IMR-90 (cell line): ENCODE data around the gene TGFBR2. TPM values are rescaled to one million over a fixed set of nuclear protein-coding genes. Genes with fewer than 3 reads are reported as not detected.

Experiments used
- ATAC-seq: fragments of 200-7000 bp; cut with Tn5 transposase; 2 replicates; pipeline ENCODE4 v1.9.1; 2020; ENCODE audit warnings: low read depth, mild to moderate bottlenecking, moderate library complexity
- BruUV-seq: library from RNA; stranded (reverse); fragments of 400-500 nt; replicated peaks from 2 replicates; lab custom pipeline; 2021; lab: Mats Ljungman, UMichigan
- CTCF ChIA-PET: fragments of 300-600 bp; formaldehyde crosslinking; extraction: SDS; loops from one replicate; lab custom pipeline; 2021; ENCODE audit warnings: antibody characterized with exemption; lab: Yijun Ruan, JAX
- POLR2A ChIA-PET: fragments of 300-600 bp; sonication (Branson Sonifier 250); formaldehyde crosslinking; loops from one replicate; lab custom pipeline; 2022; ENCODE audit warnings: antibody characterized with exemption; ENCODE audit not compliant: unreplicated experiment; lab: Charles Lee
- DNase-seq: peaks from one replicate; pipeline ENCODE4 v3.0.0; 2013
- H2AFZ ChIP-seq: replicated peaks from 2 replicates; pipeline ENCODE3; 2013; ENCODE audit warnings: low read length, mild to moderate bottlenecking; ENCODE audit not compliant: poor library complexity
- H2AK5ac ChIP-seq: 2 replicates; pipeline ENCODE4 v1.6.1; 2013; ENCODE audit warnings: low read depth, low read length, inconsistent platforms
- H2AK9ac ChIP-seq: replicated peaks from 2 replicates; pipeline ENCODE3; 2013; ENCODE audit warnings: mild to moderate bottlenecking, low read depth, low read length, moderate library complexity; ENCODE audit not compliant: poor library complexity
- H2BK120ac ChIP-seq: 2 replicates; pipeline ENCODE4 v1.6.1; 2013; ENCODE audit warnings: low read depth, low read length, inconsistent platforms
- H2BK15ac ChIP-seq: 3 replicates; pipeline ENCODE4 v1.6.1; 2013; ENCODE audit warnings: low read depth, low read length, inconsistent platforms
- H2BK20ac ChIP-seq: 2 replicates; pipeline ENCODE4 v1.6.1; 2013; ENCODE audit warnings: low read depth, mild to moderate bottlenecking, inconsistent platforms, low read length, moderate library complexity
- H2BK5ac ChIP-seq: 2 replicates; pipeline ENCODE4 v1.6.1; 2013; ENCODE audit warnings: mild to moderate bottlenecking, low read depth, low read length, inconsistent platforms; ENCODE audit not compliant: poor library complexity, severe bottlenecking
- H3K14ac ChIP-seq: replicated peaks from 2 replicates; pipeline ENCODE4 v1.6.1; 2013; ENCODE audit warnings: low read depth, low read length, inconsistent platforms
- H3K18ac ChIP-seq: 2 replicates; pipeline ENCODE4 v1.6.1; 2013; ENCODE audit warnings: low read depth, low read length, control low read depth
- H3K23ac ChIP-seq: 2 replicates; pipeline ENCODE4 v1.6.1; 2013; ENCODE audit warnings: low read depth, low read length, inconsistent platforms
- H3K27ac ChIP-seq: 2 replicates; pipeline ENCODE4 v1.5.1; 2013; ENCODE audit warnings: mild to moderate bottlenecking, control low read depth, low read length; ENCODE audit not compliant: insufficient read depth
- H3K27me3 ChIP-seq: 2 replicates; pipeline ENCODE4 v1.6.1; 2013; ENCODE audit warnings: low read length; ENCODE audit not compliant: control insufficient read depth, insufficient read depth
- H3K36me3 ChIP-seq: 2 replicates; pipeline ENCODE4 v1.6.1; 2013; ENCODE audit warnings: low read length, mixed read lengths; ENCODE audit not compliant: control insufficient read depth, insufficient read depth
- H3K4ac ChIP-seq: 2 replicates; pipeline ENCODE4 v1.6.1; 2013; ENCODE audit warnings: low read depth, low read length, inconsistent platforms
- H3K4me1 ChIP-seq: 2 replicates; pipeline ENCODE4 v1.6.1; 2013; ENCODE audit warnings: low read length, mixed read lengths; ENCODE audit not compliant: control insufficient read depth, insufficient read depth
- H3K4me2 ChIP-seq: 2 replicates; pipeline ENCODE4 v1.6.1; 2013; ENCODE audit warnings: low read depth, mild to moderate bottlenecking, control low read depth, low read length, moderate library complexity
- H3K4me3 ChIP-seq: 2 replicates; pipeline ENCODE4 v1.5.1; 2013; ENCODE audit warnings: low read depth, mild to moderate bottlenecking, control low read depth, low read length, moderate library complexity; ENCODE audit not compliant: insufficient read depth
- H3K56ac ChIP-seq: 2 replicates; pipeline ENCODE4 v1.6.1; 2013; ENCODE audit warnings: low read length, inconsistent platforms; ENCODE audit not compliant: insufficient read depth; ENCODE audit errors: extremely low read depth
- H3K79me1 ChIP-seq, 2 experiments: 2 replicates each; pipeline ENCODE4 v1.6.1; 2013; ENCODE audit warnings: low read length in 2 of 2, inconsistent platforms in 1 of 2, low read depth in 1 of 2
- H3K9ac ChIP-seq: 2 replicates; pipeline ENCODE4 v1.6.1; 2013; ENCODE audit warnings: low read depth, low read length, control low read depth
- H3K9me1 ChIP-seq: 2 replicates; pipeline ENCODE4 v1.6.1; 2013; ENCODE audit warnings: low read length, inconsistent platforms; ENCODE audit not compliant: insufficient read depth
- H3K9me3 ChIP-seq: 2 replicates; pipeline ENCODE4 v1.6.1; 2013; ENCODE audit warnings: low read length; ENCODE audit not compliant: control insufficient read depth, insufficient read depth
- H4K20me1 ChIP-seq: 2 replicates; pipeline ENCODE4 v1.6.1; 2013; ENCODE audit warnings: low read length, inconsistent platforms; ENCODE audit not compliant: insufficient read depth
- H4K5ac ChIP-seq: 2 replicates; pipeline ENCODE4 v1.6.1; 2013; ENCODE audit warnings: mild to moderate bottlenecking, low read depth, low read length, control low read depth
- H4K8ac ChIP-seq, 2 experiments: 2 replicates each; pipeline ENCODE4 v1.6.1; 2013; ENCODE audit warnings: low read depth in 2 of 2, low read length in 2 of 2, control low read depth in 1 of 2, inconsistent platforms in 1 of 2
- H4K91ac ChIP-seq: 2 replicates; pipeline ENCODE4 v1.6.1; 2013; ENCODE audit warnings: low read depth, low read length, inconsistent platforms; ENCODE audit not compliant: insufficient read depth
- BHLHE40 ChIP-seq: fragments of 150-350 bp; IDR thresholded peaks from 2 replicates; pipeline ENCODE4 v1.6.1; 2016; ENCODE audit warnings: mild to moderate bottlenecking, low read depth, low read length
- CEBPB ChIP-seq: IDR thresholded peaks from 2 replicates; pipeline ENCODE4 v1.6.1; 2012; ENCODE audit warnings: low read depth, low read length, improper control_type of control experiment
- MAFK ChIP-seq: IDR thresholded peaks from 2 replicates; pipeline ENCODE4 v1.6.1; 2012; ENCODE audit warnings: low read depth, low read length, improper control_type of control experiment
- MAZ ChIP-seq: IDR thresholded peaks from 2 replicates; pipeline ENCODE4 v1.6.1; 2012; ENCODE audit warnings: low read depth, mild to moderate bottlenecking, low read length, improper control_type of control experiment, moderate library complexity, borderline replicate concordance
- MXI1 ChIP-seq: IDR thresholded peaks from 2 replicates; pipeline ENCODE4 v1.6.1; 2012; ENCODE audit warnings: low read depth, mild to moderate bottlenecking, low read length, moderate library complexity, borderline replicate concordance
- NFE2L2 ChIP-seq: fragments of 150-350 bp; IDR thresholded peaks from 2 replicates; pipeline ENCODE4 v1.6.1; 2016; ENCODE audit warnings: low read depth, mild to moderate bottlenecking, low read length
- RAD21 ChIP-seq: IDR thresholded peaks from 2 replicates; pipeline ENCODE4 v1.6.1; 2012; ENCODE audit warnings: low read length, improper control_type of control experiment
- RCOR1 ChIP-seq: IDR thresholded peaks from 2 replicates; pipeline ENCODE4 v1.6.1; 2012; ENCODE audit warnings: mild to moderate bottlenecking, low read length, improper control_type of control experiment; ENCODE audit not compliant: insufficient replicate concordance
- RFX5 ChIP-seq: IDR thresholded peaks from 2 replicates; pipeline ENCODE4 v1.8.0; 2012; ENCODE audit warnings: low read depth, mild to moderate bottlenecking, low read length, moderate library complexity
- SMC3 ChIP-seq: fragments of 150-350 bp; IDR thresholded peaks from 2 replicates; pipeline ENCODE4 v1.6.1; 2016; ENCODE audit warnings: low read depth, mild to moderate bottlenecking, antibody characterized with exemption, low read length, moderate library complexity
- WGBS, 2 experiments: methylation state at CpG; one replicate each; pipeline versions ENCODE4 v1.1.5 to v1.1.7; 2013; ENCODE audit warnings: missing lambda C conversion rate in 2 of 2; ENCODE audit not compliant: insufficient read length in 1 of 2; ENCODE audit errors: extremely low coverage in 2 of 2; 5-methylcytosine and 5-hydroxymethylcytosine counted together
- dilution Hi-C: fragments of 300-500 bp; cut with HindIII; formaldehyde crosslinking; loops from one replicate; pipeline ENCODE4 v1.14.3; 2018; ENCODE audit warnings: low sequenced_read_pairs; ENCODE audit not compliant: unreplicated experiment
- in situ Hi-C: fragments of 300-500 bp; cut with MboI; formaldehyde crosslinking; loops from 3 replicates; pipeline ENCODE4 v1.14.3; 2019; ENCODE audit warnings: low sequenced_read_pairs, inconsistent platforms, mixed read lengths
- intact Hi-C: fragments of 100-400 bp; cut with micrococcal nuclease; formaldehyde crosslinking; loops from 2 replicates; pipeline ENCODE4 v1.10.0; 2022
- polyA plus RNA-seq, 3 experiments: library from polyadenylated mRNA; depleted of rRNA; stranded (reverse); fragments of >200 nt; gene quantifications; 2 replicates each; pipeline ENCODE4 v1.2.3, GENCODE V29; 2012; ENCODE audit warnings: low replicate concordance in 1 of 3
- total RNA-seq: library from RNA; depleted of rRNA; stranded (reverse); fragments of >200 nt; gene quantifications from 2 replicates; pipeline ENCODE4 v1.2.3, GENCODE V29; 2012
- TF ChIP-seq, protein P1 (sequence below): fragments of 150-350 bp; IDR thresholded peaks from 2 replicates; pipeline ENCODE4 v1.6.1; 2016; ENCODE audit warnings: low read depth, mild to moderate bottlenecking, low read length, moderate library complexity, borderline replicate concordance
- TF ChIP-seq, protein P2 (sequence below): conservative IDR thresholded peaks from 2 replicates; pipeline ENCODE4 v1.5.1; 2012; ENCODE audit warnings: mild to moderate bottlenecking, low read depth, low read length, improper control_type of control experiment
- TF ChIP-seq, protein P3 (sequence below): fragments of 150-350 bp; IDR thresholded peaks from 2 replicates; pipeline ENCODE4 v1.6.1; 2017; ENCODE audit warnings: mild to moderate bottlenecking, antibody characterized with exemption, low read length, low read depth

TGFBR2 gene
- total and polyA plus RNA-seq, 2 of the 4 experiments (the other 2 are of a cell fraction) = 63.7 to 87.5 TPM

DNA sequence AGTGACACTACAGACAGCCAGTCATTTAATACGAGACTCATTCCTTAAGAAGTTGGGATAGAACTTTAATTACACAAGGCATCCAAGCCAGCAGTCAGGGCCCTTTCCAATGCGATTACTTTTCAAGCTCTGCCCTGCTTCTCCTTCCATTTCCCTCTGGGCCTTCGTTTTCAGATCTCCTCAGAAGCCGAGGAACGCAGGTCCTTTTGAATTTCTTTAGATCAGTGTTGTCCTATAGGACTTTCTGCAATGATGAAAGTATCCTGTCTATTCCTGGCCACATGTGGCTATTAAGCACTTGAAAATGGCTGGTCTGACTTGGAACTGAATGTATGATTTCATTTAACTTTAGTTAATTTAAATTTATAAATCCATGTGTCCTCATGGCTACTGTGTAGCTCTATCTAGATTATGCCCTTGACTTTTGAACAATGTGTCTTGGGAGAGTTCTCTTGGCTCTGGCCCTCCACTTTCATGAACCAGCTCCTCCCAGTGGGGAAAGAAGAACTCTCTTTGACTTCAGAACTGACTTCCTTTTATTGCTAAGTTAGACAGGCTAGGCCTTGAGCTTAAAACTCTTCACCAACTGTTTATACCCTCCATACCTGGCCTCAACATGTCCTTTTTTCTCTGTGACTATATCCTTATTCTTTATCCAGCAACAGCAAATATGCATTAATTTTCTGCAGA, 22.6 kb downstream of the TGFBR2 start:
- in situ Hi-C loops = no loop called here
- H3K56ac ChIP-seq = no peak overlapping the region
- peak overlapping the region; percentile 81; the same call in 1 of the 2 replicates for H2AK5ac ChIP-seq
- peaks cover 21% of the 10 kb centered on the region; the same call in 1 of the 2 replicates for H4K20me1 ChIP-seq
- H2BK20ac ChIP-seq = no peak overlapping the region
- no peak overlapping the region for H3K9ac ChIP-seq
- no peak overlapping the region for H2BK120ac ChIP-seq
- intact Hi-C loops = no loop called here
- DNase-seq (no peak), ATAC-seq (no peak)
- no peak overlapping the region for H2AFZ ChIP-seq
- peak overlapping the region; percentile 4; the same call in 1 of the 2 replicates for H3K18ac ChIP-seq
- dilution Hi-C loops = no loop called here
- ChIA-PET POLR2A (interaction anchor here (0.5 kb wide), 1 partner anchor 625 kb away, joined by 9 read pairs; no protein-coding TSS in a partner anchor), CTCF (interaction anchor here (0.6 to 1.3 kb wide), 2 partner anchors 13 to 34 kb away, joined by 3 read pairs; no protein-coding TSS in a partner anchor)
- H2BK15ac ChIP-seq = no peak overlapping the region
- TF ChIP-seq MAZ = no peak
- TF ChIP-seq NFE2L2 = no peak
- no peak for TF ChIP-seq RCOR1
- TF ChIP-seq SMC3 = no peak
- TF ChIP-seq, protein P1, sequence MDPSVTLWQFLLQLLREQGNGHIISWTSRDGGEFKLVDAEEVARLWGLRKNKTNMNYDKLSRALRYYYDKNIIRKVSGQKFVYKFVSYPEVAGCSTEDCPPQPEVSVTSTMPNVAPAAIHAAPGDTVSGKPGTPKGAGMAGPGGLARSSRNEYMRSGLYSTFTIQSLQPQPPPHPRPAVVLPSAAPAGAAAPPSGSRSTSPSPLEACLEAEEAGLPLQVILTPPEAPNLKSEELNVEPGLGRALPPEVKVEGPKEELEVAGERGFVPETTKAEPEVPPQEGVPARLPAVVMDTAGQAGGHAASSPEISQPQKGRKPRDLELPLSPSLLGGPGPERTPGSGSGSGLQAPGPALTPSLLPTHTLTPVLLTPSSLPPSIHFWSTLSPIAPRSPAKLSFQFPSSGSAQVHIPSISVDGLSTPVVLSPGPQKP = no peak
- TF ChIP-seq, protein P2, sequence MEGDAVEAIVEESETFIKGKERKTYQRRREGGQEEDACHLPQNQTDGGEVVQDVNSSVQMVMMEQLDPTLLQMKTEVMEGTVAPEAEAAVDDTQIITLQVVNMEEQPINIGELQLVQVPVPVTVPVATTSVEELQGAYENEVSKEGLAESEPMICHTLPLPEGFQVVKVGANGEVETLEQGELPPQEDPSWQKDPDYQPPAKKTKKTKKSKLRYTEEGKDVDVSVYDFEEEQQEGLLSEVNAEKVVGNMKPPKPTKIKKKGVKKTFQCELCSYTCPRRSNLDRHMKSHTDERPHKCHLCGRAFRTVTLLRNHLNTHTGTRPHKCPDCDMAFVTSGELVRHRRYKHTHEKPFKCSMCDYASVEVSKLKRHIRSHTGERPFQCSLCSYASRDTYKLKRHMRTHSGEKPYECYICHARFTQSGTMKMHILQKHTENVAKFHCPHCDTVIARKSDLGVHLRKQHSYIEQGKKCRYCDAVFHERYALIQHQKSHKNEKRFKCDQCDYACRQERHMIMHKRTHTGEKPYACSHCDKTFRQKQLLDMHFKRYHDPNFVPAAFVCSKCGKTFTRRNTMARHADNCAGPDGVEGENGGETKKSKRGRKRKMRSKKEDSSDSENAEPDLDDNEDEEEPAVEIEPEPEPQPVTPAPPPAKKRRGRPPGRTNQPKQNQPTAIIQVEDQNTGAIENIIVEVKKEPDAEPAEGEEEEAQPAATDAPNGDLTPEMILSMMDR = no peak
- no peak for TF ChIP-seq MAFK
- no peak for TF ChIP-seq MXI1
- no peak for TF ChIP-seq RAD21
- TF ChIP-seq, protein P3, sequence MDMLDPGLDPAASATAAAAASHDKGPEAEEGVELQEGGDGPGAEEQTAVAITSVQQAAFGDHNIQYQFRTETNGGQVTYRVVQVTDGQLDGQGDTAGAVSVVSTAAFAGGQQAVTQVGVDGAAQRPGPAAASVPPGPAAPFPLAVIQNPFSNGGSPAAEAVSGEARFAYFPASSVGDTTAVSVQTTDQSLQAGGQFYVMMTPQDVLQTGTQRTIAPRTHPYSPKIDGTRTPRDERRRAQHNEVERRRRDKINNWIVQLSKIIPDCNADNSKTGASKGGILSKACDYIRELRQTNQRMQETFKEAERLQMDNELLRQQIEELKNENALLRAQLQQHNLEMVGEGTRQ = no peak
- no peak for TF ChIP-seq CEBPB
- no peak for TF ChIP-seq BHLHE40
- no peak for TF ChIP-seq RFX5
- no peak overlapping the region for H4K91ac ChIP-seq
- H3K23ac ChIP-seq = no peak overlapping the region
- H3K4me2 ChIP-seq = no peak overlapping the region
- no peaks in the 10 kb centered on the region for H3K27me3 ChIP-seq
- peaks cover 21% of the 10 kb centered on the region for H3K4me1 ChIP-seq
- H2AK9ac ChIP-seq = no peak overlapping the region
- H4K8ac ChIP-seq = peak overlapping the region in 1 of 2 experiments; percentile 64; a peak in 2 of 4 replicates
- H3K36me3 ChIP-seq = peaks cover 7% of the 10 kb centered on the region; the same call in 1 of the 2 replicates
- peak overlapping the region; percentile 5; the same call in 1 of the 2 replicates for H3K4ac ChIP-seq
- peaks cover 10% of the 10 kb centered on the region for H3K9me1 ChIP-seq
- no peak overlapping the region for H4K5ac ChIP-seq
- H3K4me3 ChIP-seq = no peak overlapping the region
- H3K14ac ChIP-seq = no peak overlapping the region; the same call in 1 of the 2 replicates
- no TSS peak for BruUV-seq
- H2BK5ac ChIP-seq = no peak overlapping the region
- peaks cover 54 to 84% of the 10 kb centered on the region in 2 experiments for H3K79me1 ChIP-seq
- peaks cover 3% of the 10 kb centered on the region for H3K9me3 ChIP-seq
- WGBS, 2 experiments = 95% methylated on average over 3 of the region's 5 CpGs; no CpG with 5 or more reads in 1 of the 2 experiments
- no peak overlapping the region for H3K27ac ChIP-seq
